NOMO-1 (cell line): ENCODE measurements around the gene HOXB1.
A peak's percentile ranks its signal among the peaks of the same experiment; 100 is the strongest.

ENCODE experiments used
- DNase-seq, 2 experiments: peaks; one replicate each; lab custom pipeline; 2025; ENCODE audit not compliant: unreplicated experiment in 2 of 2; lab: John Stamatoyannopoulos, UW

Gene HOXB1

DNA sequence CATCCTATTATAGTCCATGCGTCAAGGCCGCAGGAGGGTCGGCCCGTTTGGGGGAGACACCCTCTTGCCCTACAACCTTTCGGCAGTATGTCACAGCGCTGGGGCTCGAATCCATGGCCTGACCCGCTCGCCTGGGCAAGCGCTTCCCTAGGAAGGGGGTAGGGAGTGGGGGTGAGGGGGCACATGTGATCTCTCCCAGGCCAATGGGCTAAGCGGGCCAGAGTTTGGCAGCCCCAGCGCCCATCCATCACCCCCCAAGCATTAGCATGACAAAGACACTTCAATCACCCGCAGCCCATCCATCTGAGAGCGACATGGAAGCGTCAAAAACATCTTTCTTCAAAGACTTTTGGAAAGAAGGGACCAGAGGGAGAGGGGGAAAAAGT lies at the start of gene HOXB1:
HOXB1 (minus strand) TSS at position 125 of the 386 bp plus-strand sequence; CDS start at position 18, 107 bp downstream.
- no peak for DNase-seq

DNA sequence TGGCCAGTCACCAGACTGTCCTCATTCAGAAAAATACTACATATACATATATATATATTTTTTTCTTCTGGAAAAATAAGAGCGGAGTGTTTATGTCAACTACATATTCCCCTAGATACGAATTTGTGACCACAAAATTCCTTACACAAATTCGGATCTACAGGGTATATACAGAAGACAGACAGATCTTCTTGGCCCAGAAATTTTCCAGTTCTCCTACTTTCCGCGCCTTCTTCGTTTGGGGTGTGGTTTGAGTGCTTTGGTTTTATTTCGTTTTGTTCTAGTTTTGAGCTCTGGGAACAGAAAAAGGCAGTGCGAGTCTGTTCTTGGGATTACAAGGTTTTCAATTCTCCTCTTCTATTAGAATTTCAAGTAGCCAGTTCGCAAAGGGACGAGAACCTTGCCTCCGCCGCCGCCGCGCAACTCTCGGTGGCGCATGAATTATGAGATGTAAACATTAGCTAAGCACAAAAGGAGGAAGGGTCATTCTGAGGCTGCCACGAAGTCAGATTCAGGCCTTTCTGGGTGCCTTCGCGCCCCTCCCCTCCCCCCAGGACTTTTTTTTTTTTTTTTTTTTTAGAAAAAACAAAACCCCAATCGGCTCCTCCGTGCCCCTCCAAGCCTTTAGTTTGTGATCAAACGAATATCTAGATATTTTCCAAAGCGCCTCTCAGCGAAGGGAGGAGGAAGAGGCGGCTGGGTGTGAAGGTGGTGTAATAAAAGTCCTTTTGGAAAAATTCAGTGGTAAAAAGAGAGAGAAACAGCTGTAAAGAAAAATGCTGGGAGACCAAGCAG lies 49.1 kb upstream of the HOXB1 start:
- DNase-seq, result no peak

GRCh38 chr17:48579471-48579759 lies 48.6 kb upstream of the HOXB1 start:
- no peak for DNase-seq

DNA sequence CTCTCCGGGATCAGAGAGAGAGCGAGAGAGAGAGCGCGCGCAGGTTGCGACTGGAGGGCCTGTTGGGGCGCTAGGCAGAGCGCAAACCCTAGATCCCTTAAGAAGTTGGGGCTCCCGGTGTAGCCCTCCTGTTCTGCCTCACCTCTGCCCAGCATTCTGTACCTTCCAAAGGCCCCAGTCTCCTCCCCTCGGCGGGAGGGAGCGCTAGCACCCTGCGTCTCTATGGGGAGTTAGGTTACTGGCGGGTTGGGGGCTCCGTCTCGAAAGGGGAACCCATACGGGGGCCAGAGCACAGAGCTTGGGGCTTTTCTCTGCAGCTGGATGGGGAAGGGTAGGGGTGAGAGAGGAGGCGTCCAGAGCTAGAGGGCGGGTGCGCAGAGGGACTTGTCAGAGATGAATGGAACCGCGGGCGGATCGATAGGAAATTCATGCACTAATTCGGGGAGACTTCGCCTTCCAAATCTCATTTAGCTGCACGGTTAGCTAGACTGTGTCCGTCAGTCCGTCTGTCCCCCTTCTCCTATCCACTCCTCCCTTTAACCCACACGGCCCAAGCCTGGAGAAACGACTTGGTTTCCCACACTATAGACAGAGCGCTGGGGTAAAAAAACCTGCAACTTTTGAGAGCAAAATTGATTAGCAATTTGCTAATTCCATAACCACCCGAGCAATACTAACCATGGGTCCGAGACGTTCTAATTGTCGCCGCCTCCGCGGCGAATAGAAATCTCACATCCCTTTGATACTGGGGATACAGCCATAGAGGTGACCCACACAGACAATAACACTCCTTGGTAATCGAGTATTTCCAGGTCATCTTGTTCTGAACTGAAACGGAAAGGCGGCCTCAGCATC lies 48.0 kb upstream of the HOXB1 start:
- DNase-seq, result no peak

GRCh38 chr17:48577946-48578615 lies 47.3 kb upstream of the HOXB1 start, which contains the start of gene HOXB4:
TSS of gene HOXB4 (minus strand) at chr17:48578350. CDS start at chr17:48578319, 31 bp downstream.
- DNase-seq, result peak; percentile 33 to 48

GRCh38 chr17:48577330-48577945 lies 46.6 kb upstream of the HOXB1 start:
- no peak for DNase-seq

DNA sequence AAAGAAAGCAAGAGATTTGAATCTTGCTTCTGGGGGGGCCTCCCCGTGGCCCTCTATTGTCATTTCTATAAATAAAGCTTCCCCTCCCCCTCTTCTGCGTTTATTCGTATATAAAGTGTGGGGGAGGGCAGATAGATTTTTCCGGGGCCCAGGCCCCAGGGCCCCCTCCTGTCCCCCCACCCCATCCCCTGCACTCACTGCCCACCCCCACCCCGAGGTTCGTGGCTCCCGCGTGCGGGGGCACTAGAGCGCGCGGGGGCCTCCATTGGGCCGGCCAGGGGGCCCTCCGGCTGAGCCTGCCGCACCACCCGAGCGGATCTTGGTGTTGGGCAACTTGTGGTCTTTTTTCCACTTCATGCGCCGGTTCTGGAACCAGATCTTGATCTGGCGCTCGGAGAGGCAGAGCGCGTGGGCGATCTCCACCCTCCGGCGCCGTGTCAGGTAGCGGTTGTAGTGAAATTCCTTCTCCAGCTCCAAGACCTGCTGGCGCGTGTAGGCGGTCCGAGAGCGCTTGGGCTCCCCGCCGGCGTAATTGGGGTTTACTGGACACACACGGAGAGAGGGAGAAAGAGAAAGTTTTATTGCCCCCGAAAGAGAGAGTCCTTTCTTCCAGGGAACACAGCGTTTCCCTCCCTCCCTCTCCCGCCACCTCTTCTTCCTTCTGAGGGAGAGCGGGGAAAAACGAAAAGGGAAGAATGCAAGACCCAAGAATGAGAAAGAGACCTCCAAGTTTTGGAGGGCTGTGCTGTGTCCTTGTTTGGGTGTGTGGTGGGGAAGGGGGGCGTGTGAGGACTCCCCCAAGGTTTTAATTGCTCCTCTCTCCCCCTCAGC lies 45.9 kb upstream of the HOXB1 start:
- no peak for DNase-seq

DNA sequence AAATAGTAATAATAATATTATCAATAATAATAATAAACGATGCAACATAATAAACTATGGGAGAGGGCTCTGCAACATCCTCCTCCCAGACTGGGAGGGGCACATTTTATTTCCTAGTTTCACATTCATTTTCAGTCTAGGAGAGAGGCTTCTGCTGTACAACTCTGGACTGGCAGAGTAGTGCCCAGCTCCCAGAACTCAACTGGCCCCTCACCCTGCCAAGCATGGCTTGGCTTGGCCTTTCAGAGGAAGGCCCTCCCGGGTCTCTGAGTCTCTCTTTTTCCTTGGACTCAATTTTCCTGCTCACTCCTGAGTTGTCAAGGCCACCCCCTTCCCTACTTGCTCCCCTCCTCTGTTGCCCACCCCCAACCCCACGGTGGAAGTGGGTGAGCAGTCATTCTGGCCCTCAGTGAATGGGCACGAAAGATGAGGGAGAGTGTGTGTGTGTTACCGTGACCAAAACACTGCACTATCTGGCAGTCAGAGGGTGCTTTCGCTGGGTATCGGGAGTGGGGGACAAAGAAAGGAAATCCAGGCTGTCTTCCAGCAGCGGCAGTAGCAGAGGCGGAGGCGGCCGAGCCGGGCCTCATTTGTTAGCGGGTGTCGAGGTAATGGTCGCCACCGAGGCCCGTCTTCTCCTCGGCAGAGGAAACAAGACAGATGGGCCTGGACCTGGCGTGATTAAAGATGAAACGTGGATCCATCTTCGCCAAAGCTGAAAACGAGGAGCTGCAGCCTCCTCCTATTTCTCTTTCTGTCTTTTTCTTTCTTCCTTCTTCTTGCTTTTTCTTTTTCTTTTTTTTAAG lies 45.1 kb upstream of the HOXB1 start:
- DNase-seq, result no peak

GRCh38 chr17:48575066-48575582 lies 44.3 kb upstream of the HOXB1 start:
- DNase-seq, result no peak

- DNase-seq, result no peak
These were observed 43.8 kb upstream of the HOXB1 start for GRCh38 chr17:48574505-48575065.

- DNase-seq, result no peak
These were observed 41.1 kb upstream of the HOXB1 start for GRCh38 chr17:48571826-48572417.

DNA sequence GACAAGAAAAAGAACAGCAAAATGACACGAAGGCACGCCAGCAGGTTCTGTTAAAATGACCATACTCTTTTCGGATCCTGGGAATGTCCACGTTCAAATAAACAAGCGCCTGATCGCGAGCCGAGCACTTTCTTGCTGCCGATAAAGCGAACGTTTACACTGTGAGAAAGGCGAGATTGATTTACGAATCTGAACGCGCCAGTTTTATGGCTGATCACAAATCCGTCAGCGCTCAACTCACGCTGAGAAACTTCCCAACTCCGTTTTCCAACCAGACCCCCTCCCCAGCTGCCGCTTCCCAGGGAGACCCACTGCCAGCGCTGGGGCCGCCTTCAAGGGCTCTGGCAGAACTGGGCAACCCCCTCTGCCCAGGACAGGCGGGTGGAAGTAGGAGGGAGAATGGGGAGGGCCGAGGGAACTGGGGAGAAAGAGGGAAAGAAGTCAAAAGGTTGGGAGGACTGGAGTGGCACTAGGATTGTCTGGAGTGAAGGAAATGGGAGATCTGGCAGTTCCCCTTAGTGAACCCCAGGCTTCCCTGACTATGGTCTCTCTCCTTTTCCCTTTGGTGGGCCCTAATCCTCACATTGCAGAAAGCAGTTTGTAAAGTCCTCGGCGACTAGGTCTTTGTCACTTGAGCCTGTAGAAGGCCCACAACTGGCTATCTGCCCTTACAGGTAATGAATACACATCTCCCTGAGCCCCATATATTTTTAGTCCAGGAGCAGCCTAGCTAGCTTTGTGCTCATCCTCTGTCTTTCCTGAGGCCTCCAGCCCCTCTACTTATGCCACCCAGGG lies 40.4 kb upstream of the HOXB1 start:
- no peak for DNase-seq

- DNase-seq, result no peak
These were observed 39.7 kb upstream of the HOXB1 start for GRCh38 chr17:48570325-48571023.

DNA sequence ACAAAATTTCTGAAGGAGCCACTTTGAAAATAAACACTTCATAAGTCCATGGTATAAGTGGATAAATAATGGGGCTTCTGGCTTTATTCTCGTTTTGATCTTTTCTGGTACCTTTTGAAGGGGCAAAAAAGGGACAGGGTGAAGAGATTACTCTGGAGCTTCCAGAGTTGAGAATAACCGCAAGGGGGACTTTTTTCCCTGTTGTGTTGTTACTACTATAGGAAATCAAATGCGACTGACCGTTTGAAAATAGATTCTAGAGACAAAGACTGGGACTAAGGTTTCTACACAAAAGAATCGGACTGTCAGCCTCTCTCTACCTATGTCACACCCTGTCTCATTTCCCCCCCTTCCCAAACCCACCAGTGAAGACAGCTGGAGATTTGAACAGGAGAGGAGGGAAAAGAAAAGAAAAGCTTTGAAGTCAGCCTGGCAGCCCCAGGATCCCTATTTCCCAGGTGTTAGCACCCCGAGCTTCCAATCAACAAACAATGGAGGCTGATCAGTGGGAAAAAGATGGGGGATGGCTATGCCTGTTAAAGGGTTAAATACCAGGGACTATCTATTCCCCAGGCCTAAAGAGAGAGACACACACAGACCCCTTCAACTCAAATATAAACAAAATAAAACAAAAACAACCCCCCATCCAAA lies 39.0 kb upstream of the HOXB1 start:
- no peak for DNase-seq

DNA sequence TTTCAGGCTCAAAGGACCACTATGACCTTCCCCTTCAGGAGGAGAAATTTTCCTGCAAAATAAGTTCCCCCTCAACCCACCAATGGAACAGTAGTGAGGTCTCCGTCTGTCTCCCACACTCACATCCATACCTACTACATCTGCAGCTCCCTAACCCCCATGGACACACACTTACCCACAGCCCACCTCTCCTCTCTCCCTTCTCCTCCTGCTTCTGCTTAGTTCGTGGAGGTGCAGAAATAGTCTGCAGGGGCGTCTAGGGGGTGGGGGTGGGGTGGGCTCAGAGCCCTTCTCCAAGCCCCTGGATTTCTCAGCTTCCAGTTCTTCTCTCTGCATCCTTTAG lies 38.4 kb upstream of the HOXB1 start:
- DNase-seq, result no peak

DNA sequence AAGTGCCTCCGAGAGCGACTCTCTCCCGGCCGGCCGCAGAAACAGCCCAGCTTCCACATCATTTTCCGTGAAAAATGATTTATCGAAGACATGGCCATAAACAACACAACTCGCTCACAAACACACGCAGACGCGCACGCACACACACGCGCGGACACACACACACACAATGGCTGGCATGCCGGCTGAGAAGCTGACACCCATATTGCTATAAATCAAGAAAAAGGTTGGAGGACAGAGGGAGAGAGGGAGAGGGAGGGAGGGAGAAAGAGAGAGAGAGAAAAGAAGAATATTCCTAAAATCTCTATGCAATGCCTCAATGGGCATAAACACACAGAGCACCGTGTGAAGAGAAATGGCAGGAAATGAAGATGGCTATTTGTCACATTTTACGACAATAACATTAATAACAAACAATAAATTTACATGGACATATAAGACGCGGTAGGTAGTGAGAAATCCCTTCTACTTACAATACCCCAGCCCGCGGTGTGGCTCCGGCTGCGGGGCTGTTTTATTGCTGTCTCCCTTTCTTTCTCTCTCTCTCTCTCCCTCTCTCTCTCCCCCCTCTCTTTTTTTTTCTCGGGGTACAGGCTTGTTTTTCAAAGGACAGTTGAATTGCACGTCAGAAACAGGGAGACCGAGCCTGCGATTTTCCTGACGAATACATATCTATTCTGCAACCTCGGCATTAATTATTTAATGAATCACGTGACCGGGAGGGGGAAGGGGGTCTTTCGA lies 37.9 kb upstream of the HOXB1 start:
- no peak for DNase-seq
